22Rv1 (cell line): ENCODE results near the gene KIR2DL3.
"Not testable (repeated sequence)": the region's sequence is repeated elsewhere in the genome, so short reads cannot be mapped to it uniquely, and the experiment has no call there.

ENCODE experiments used
- CTCF ChIP-seq: fragments of 450-650 bp; IDR thresholded peaks from 2 replicates; pipeline ENCODE4 v1.5.1; 2017; ENCODE audit warnings: mild to moderate bottlenecking
- ZFX ChIP-seq: fragments of 450-650 bp; IDR thresholded peaks from 2 replicates; pipeline ENCODE4 v1.6.1; 2017; ENCODE audit warnings: antibody characterized with exemption, borderline replicate concordance

GRCh38 chr19:54764219-54764618 lies 25.9 kb downstream of the KIR2DL3 start:
- TF ChIP-seq CTCF, ZFX: not testable (repeated sequence)
